NB4 (cell line): ENCODE results near the gene SPON2.
A peak's percentile ranks its signal among the peaks of the same experiment; 100 is the strongest.

Source experiments
- DNase-seq: peaks from one replicate; pipeline ENCODE4 v3.0.0; 2010; ENCODE audit warnings: low read depth
- H3K4me3 ChIP-seq: one replicate; pipeline ENCODE4 v1.5.1; 2011; ENCODE audit warnings: mild to moderate bottlenecking, low read depth, low read length, moderate library complexity
- MYC ChIP-seq: IDR thresholded peaks from 2 replicates; pipeline ENCODE4 v1.6.1; 2011; ENCODE audit warnings: low read depth, low read length
- POLR2A ChIP-seq: IDR thresholded peaks from 2 replicates; pipeline ENCODE4 v1.6.1; 2011; ENCODE audit warnings: mild to moderate bottlenecking; ENCODE audit not compliant: insufficient read length; ENCODE audit errors: extremely low read depth
- TF ChIP-seq, protein P1 (sequence below): IDR thresholded peaks from 2 replicates; pipeline ENCODE4 v1.6.1; 2011; ENCODE audit warnings: low read depth, low read length
- TF ChIP-seq, protein P2 (sequence below): IDR thresholded peaks from one replicate; pipeline ENCODE4 v1.5.1; 2012; ENCODE audit warnings: low read depth, low read length

The SPON2 gene

DNA sequence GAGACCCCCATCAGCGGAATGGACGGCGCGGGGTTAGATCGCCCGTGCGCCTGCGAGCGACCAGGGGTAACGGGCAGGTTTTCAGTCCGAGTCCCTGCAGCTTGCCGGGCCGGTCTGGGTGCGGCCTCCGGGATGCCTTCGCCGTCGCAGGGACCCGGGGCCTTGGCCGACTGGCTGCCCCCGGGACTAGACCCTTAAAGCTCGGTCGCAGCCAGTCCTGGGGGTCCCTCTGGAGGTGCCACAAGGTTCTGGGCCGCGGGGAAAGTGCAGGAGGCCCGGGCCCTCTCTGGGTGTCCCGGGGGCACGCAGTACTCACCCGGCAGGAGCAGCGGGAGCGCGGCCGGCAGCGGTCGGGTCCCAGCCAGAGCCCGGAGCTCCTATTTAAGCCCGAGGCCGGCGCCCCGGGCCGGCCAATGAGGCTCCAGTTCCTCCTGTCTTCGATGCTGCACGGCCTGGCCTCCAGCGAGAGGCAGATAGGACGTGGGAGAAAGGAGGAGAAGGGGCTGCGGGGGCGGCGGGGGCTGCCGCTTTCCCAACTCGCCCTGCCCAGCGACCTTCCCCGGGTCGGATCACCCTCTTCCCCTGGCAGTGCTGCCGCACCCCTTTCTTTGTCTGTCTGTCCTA lies at the start of gene SPON2:
SPON2 (minus strand) TSS at position 356 of the 624 bp plus-strand sequence.
- DNase-seq: no peak
- H3K4me3 ChIP-seq: no peak within 1 kb of the TSS

DNA sequence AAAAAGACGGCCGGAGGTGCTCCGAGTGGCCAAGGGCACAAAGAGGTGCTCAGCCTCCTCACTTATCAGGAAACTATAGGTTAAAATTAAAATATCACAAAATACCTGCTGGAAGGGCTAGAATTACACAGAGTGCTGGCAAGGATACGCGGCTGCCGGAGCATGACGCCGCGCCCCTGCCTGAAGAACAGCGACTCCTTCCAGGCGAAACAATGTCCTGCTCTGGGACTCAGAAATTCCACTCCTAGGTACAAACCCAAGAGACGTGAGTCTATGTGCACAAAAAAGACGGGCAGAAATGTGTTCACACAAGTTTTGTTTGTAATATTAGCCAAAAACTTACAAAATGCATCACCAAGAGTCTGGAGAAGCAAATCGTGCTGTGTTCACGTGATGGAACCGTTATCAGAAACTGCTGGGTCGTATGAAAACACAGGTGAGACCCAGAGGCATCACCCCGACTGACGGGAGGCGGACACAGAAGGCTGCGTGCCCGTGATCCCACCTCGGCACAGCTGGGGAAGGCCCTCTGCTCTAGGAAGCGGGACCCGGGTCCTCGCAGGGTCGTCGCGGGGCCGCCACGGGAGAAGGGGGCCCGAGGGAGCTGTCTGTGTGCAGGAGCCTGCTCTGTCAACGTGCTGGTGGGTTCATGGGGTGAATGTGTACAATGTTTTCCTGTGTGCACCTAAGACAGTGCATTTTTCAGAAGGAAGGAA lies 48.9 kb upstream of the SPON2 start:
- H3K4me3 ChIP-seq: no peak overlapping the region
- no peak for DNase-seq
- TF ChIP-seq POLR2A (no peak), MYC (no peak)
- TF ChIP-seq, protein P1, sequence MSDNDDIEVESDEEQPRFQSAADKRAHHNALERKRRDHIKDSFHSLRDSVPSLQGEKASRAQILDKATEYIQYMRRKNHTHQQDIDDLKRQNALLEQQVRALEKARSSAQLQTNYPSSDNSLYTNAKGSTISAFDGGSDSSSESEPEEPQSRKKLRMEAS: no peak
- TF ChIP-seq, protein P2, sequence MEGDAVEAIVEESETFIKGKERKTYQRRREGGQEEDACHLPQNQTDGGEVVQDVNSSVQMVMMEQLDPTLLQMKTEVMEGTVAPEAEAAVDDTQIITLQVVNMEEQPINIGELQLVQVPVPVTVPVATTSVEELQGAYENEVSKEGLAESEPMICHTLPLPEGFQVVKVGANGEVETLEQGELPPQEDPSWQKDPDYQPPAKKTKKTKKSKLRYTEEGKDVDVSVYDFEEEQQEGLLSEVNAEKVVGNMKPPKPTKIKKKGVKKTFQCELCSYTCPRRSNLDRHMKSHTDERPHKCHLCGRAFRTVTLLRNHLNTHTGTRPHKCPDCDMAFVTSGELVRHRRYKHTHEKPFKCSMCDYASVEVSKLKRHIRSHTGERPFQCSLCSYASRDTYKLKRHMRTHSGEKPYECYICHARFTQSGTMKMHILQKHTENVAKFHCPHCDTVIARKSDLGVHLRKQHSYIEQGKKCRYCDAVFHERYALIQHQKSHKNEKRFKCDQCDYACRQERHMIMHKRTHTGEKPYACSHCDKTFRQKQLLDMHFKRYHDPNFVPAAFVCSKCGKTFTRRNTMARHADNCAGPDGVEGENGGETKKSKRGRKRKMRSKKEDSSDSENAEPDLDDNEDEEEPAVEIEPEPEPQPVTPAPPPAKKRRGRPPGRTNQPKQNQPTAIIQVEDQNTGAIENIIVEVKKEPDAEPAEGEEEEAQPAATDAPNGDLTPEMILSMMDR: no peak

More for the DNA sequence above, at the start of gene SPON2:
- TF ChIP-seq, protein P1: no peak
- no peak for TF ChIP-seq MYC
- TF ChIP-seq, protein P2: no peak
- no peak for TF ChIP-seq POLR2A

DNA sequence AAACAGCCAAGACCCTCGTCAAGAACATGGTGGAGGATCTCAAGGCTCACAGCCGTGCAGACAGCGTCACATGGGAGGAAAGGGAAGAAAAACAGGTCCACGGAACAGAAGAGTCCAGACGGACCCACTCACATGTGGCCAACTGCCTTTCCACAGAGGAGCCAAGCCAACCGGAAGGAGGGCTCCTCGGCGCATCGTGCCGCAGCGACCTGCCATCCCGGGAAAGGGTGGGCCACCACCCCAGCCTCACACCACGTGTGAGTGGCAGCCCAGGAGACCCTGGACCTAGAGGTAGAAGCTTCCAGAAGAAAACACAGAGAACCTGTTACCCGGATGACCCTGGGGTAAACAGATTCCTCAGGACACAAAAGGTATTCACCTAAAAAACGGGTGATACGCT lies 48.2 kb upstream of the SPON2 start:
- no peak overlapping the region for H3K4me3 ChIP-seq
- TF ChIP-seq POLR2A: no peak
- TF ChIP-seq, protein P1: no peak
- TF ChIP-seq, protein P2: no peak
- TF ChIP-seq MYC: no peak
- DNase-seq: no peak

DNA sequence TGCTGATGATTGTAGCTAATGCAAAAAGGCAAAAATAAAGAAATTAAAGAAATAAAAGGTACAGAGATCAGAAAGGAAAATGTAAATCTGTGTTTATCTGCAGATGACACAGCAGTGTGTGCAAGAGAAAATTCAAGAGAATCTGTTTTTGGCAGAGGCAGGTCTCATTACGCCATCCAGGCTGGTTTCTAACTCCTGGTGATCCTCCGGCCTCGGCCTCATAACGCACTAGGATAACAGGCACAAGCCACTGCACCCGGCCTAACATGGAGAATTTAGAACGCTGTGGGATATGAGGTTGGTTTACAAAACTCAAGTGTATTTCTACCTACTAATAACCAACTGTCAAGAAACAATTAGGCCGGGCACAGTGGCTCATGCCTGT lies 47.2 kb upstream of the SPON2 start:
- H3K4me3 ChIP-seq: no peak overlapping the region
- no peak for DNase-seq
- no peak for TF ChIP-seq POLR2A
- no peak for TF ChIP-seq MYC
- TF ChIP-seq, protein P2: no peak
- TF ChIP-seq, protein P1: no peak

DNA sequence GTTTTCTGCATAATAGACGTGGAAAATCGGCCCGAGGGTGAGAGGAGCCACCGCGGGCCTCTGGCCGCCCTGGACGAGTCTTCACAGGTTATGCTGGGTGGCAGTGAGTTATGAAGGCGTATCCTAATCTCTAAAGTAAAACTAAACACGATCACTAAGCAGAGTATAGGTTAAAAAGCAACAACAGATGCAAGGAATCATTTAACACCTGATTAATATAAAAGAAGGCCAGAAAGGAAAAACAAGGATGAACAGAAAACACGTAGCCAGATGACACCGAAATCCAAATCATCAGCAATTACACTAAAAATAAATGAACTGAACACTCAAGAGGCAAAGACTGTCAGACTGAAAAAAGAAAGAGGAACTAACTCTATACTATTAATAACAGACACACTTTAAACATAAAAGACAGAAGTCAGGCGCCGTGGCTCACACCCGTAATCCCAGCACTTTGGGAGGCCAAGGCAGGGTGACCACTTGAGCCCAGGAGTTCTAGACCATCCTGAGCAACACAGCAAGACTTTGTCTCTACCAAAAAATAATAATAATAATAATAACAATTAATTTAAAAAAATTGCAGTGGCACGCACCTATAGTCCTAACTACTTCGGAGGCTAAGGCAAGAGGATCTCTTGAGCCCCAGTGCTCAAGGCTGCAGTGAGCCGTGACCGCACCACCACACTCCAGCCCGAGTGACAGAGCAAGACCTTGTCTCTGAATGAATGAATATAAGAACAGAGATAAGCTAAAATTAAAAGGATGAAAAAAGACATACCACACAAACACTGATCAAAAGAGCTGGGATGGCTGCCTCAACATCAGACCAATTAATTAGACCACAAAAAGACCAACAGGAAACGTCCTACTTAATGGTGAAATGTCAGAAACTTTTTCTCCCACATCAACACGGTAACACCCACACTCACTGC lies 46.5 kb upstream of the SPON2 start:
- DNase-seq: peak; percentile 58
- H3K4me3 ChIP-seq: no peak overlapping the region
- TF ChIP-seq MYC (no peak), POLR2A (no peak)
- TF ChIP-seq, protein P2: no peak
- TF ChIP-seq, protein P1: no peak
